Measurements from ENCODE around the gene ITGA2.

The ITGA2 gene

GRCh38 chr5:53118879-53119278 is 129.7 kb downstream of the ITGA2 start:
- TF ChIP-seq CTCF (IDR thresholded peaks at IDR 0.05; ENCODE audit: low read depth, low read length): no peak
- no peak overlapping the region for H3K4me3 ChIP-seq (ENCODE audit: low read depth, low read length)

- H3K4me3 ChIP-seq (ENCODE audit: low read depth, low read length): no peak overlapping the region
- TF ChIP-seq CTCF (IDR thresholded peaks at IDR 0.05; ENCODE audit: low read depth, low read length): no peak
These were observed 131.0 kb downstream of the ITGA2 start for GRCh38 chr5:53120165-53120564.

- peak; percentile 5; the same call in 1 of the 2 replicates for TF ChIP-seq CTCF (IDR thresholded peaks at IDR 0.05; ENCODE audit: low read depth, low read length)
- no peak overlapping the region for H3K4me3 ChIP-seq (ENCODE audit: low read depth, low read length)
These were observed 134.6 kb downstream of the ITGA2 start for GRCh38 chr5:53123702-53124101.

- TF ChIP-seq CTCF (IDR thresholded peaks at IDR 0.05; ENCODE audit: low read depth, low read length): no peak
- H3K4me3 ChIP-seq (ENCODE audit: low read depth, low read length): no peak overlapping the region
These were observed 137.4 kb downstream of the ITGA2 start for GRCh38 chr5:53126521-53126920.

GRCh38 chr5:53127107-53127506 is 138.0 kb downstream of the ITGA2 start:
- no peak for TF ChIP-seq CTCF (IDR thresholded peaks at IDR 0.05; ENCODE audit: low read depth, low read length)

GRCh38 chr5:53128481-53128880 is 139.3 kb downstream of the ITGA2 start:
- no peak for TF ChIP-seq CTCF (IDR thresholded peaks at IDR 0.05; ENCODE audit: low read depth, low read length)
- no peak overlapping the region for H3K4me3 ChIP-seq (ENCODE audit: low read depth, low read length)

More at GRCh38 chr5:53127107-53127506, 138.0 kb downstream of the ITGA2 start:
- no peak overlapping the region for H3K4me3 ChIP-seq (ENCODE audit: low read depth, low read length)

GRCh38 chr5:53130266-53130665 is 141.1 kb downstream of the ITGA2 start:
- TF ChIP-seq CTCF (IDR thresholded peaks at IDR 0.05; ENCODE audit: low read depth, low read length): no peak
- H3K4me3 ChIP-seq (ENCODE audit: low read depth, low read length): no peak overlapping the region

Data from WI38 (cell line).